GM12801 (cell line): ENCODE data around the gene GTF2F2.

Source experiments
- CTCF ChIP-seq: IDR thresholded peaks from one replicate; pipeline ENCODE4 v1.5.1; 2011; ENCODE audit warnings: control low read depth; ENCODE audit not compliant: insufficient read length; ENCODE audit errors: extremely low read depth

GTF2F2 gene

GRCh38 chr13:45207319-45207718 lies 87.0 kb downstream of the GTF2F2 start:
- TF ChIP-seq CTCF: no peak

- no peak for TF ChIP-seq CTCF
These were observed 87.8 kb downstream of the GTF2F2 start for GRCh38 chr13:45208132-45208531.

GRCh38 chr13:45209229-45209628 lies 88.9 kb downstream of the GTF2F2 start:
- TF ChIP-seq CTCF: no peak

GRCh38 chr13:45215392-45216077 lies 95.2 kb downstream of the GTF2F2 start:
- no peak for TF ChIP-seq CTCF

- no peak for TF ChIP-seq CTCF
These were observed 95.9 kb downstream of the GTF2F2 start for GRCh38 chr13:45216193-45216592.

GRCh38 chr13:45218689-45219088 lies 98.4 kb downstream of the GTF2F2 start:
- no peak for TF ChIP-seq CTCF

- TF ChIP-seq CTCF: no peak
These were observed 99.0 kb downstream of the GTF2F2 start for GRCh38 chr13:45219123-45219891.
